GM12878 (cell line): ENCODE data around the gene CEP68. TPM values are rescaled to one million over a fixed set of nuclear protein-coding genes. Genes with fewer than 3 reads are reported as not detected.

Source experiments
- ASH2L ChIP-seq: fragments of 300-600, 200-600 bp; sonication (generic); IDR thresholded peaks from 2 replicates; pipeline ENCODE4 v1.6.1; 2017; ENCODE audit warnings: low read depth, mild to moderate bottlenecking, borderline replicate concordance
- BACH1 ChIP-seq: fragments of 450-650 bp; IDR thresholded peaks from 2 replicates; pipeline ENCODE4 v1.6.1; 2017; ENCODE audit warnings: mild to moderate bottlenecking, borderline replicate concordance
- BMI1 ChIP-seq: fragments of 450-650 bp; IDR thresholded peaks from 2 replicates; pipeline ENCODE4 v1.6.1; 2016; ENCODE audit warnings: mild to moderate bottlenecking, moderate library complexity, borderline replicate concordance
- CREB1 ChIP-seq: IDR thresholded peaks from 2 replicates; pipeline ENCODE4 v1.6.1; 2012; ENCODE audit warnings: low read depth, mild to moderate bottlenecking, inconsistent platforms
- CREM ChIP-seq: IDR thresholded peaks from 2 replicates; pipeline ENCODE4 v1.6.1; 2014; ENCODE audit warnings: antibody characterized with exemption, low read depth
- EP300 ChIP-seq, 2 experiments: fragments of 150-350 bp in 1 of 2; IDR thresholded peaks; 2 replicates each; pipeline ENCODE4 v1.6.1; 2011 to 2012; ENCODE audit warnings: low read depth in 2 of 2, low read length in 2 of 2, borderline replicate concordance in 1 of 2, improper control_type of control experiment in 1 of 2, inconsistent platforms in 1 of 2; ENCODE audit not compliant: control insufficient read depth in 1 of 2
- EZH2 ChIP-seq: IDR thresholded peaks from 2 replicates; pipeline ENCODE4 v1.6.1; 2012; ENCODE audit warnings: low read depth, mild to moderate bottlenecking, control low read depth, inconsistent platforms, low read length, borderline replicate concordance; ENCODE audit not compliant: control insufficient read depth
- GABPA ChIP-seq: IDR thresholded peaks from 2 replicates; pipeline ENCODE4 v1.6.1; 2014; ENCODE audit warnings: antibody characterized with exemption, low read depth, mild to moderate bottlenecking, inconsistent platforms
- HDAC6 ChIP-seq: fragments of 200-600 bp; sonication (generic); IDR thresholded peaks from one replicate; pipeline ENCODE4 v1.8.0; 2017; ENCODE audit warnings: antibody characterized with exemption; ENCODE audit not compliant: unreplicated experiment
- KAT2A ChIP-seq: conservative IDR thresholded peaks from 2 replicates; pipeline ENCODE4 v1.6.1; 2011; ENCODE audit warnings: low read depth, low read length; ENCODE audit not compliant: control insufficient read depth
- KDM1A ChIP-seq: fragments of 200-600 bp; sonication (generic); IDR thresholded peaks from 2 replicates; pipeline ENCODE4 v1.6.1; 2016; ENCODE audit warnings: borderline replicate concordance
- MEF2A ChIP-seq: IDR thresholded peaks from 2 replicates; pipeline ENCODE4 v1.6.1; 2011; ENCODE audit warnings: low read depth, mild to moderate bottlenecking, low read length, moderate library complexity; ENCODE audit not compliant: insufficient read depth
- MEF2B ChIP-seq: fragments of 450-650 bp; IDR thresholded peaks from 2 replicates; pipeline ENCODE4 v1.6.1; 2018; ENCODE audit warnings: mild to moderate bottlenecking, moderate library complexity; ENCODE audit not compliant: partially characterized antibody, poor library complexity, severe bottlenecking
- NFIC ChIP-seq: IDR thresholded peaks from 2 replicates; pipeline ENCODE4 v1.6.1; 2012; ENCODE audit warnings: low read depth, mild to moderate bottlenecking, inconsistent platforms, low read length, moderate library complexity
- NR2F1 ChIP-seq: fragments of 450-650 bp; conservative IDR thresholded peaks from 2 replicates; pipeline ENCODE4 v1.6.1; 2017; ENCODE audit warnings: mild to moderate bottlenecking
- PAX5 ChIP-seq: IDR thresholded peaks from 2 replicates; pipeline ENCODE4 v1.6.1; 2011; ENCODE audit warnings: low read depth, low read length, borderline replicate concordance
- SPI1 ChIP-seq: IDR thresholded peaks from 2 replicates; pipeline ENCODE4 v1.6.1; 2011; ENCODE audit warnings: low read depth, mild to moderate bottlenecking, low read length, moderate library complexity, borderline replicate concordance; ENCODE audit not compliant: insufficient read depth
- SRF ChIP-seq, 2 experiments: IDR thresholded peaks; 2 replicates each; pipeline ENCODE4 v1.6.1; 2011; ENCODE audit warnings: low read depth in 2 of 2, low read length in 2 of 2, mild to moderate bottlenecking in 1 of 2, moderate library complexity in 1 of 2
- ZBED1 ChIP-seq: IDR thresholded peaks from 2 replicates; pipeline ENCODE4 v1.6.1; 2016; ENCODE audit warnings: borderline replicate concordance
- ZBTB11 ChIP-seq: fragments of 450-650 bp; formaldehyde crosslinking; IDR thresholded peaks from 2 replicates; pipeline ENCODE4 v1.5.0; 2022; ENCODE audit warnings: mild to moderate bottlenecking, missing genetic modification characterization
- ZNF384 ChIP-seq: IDR thresholded peaks from 2 replicates; pipeline ENCODE4 v1.6.1; 2012; ENCODE audit warnings: low read depth, mild to moderate bottlenecking, low read length, improper control_type of control experiment, borderline replicate concordance
- polyA plus RNA-seq, 11 experiments: library from polyadenylated mRNA; depleted of rRNA in 4 of 11; unstranded in 6 of 11; stranded (reverse) in 5 of 11; fragments of >200 nt; fragmentation: Nextera tagmentation in 4 of 11; fragmentation: Illumina TruSeq in 1 of 11; extraction: Ambion mirVana in 4 of 11; extraction: Trizol in 1 of 11; gene quantifications; 1 replicate in 1 of 11; 2 replicates in 10 of 11; pipeline versions ENCODE4 v1.2.1 to v1.2.3, GENCODE V29; 2011 to 2016; ENCODE audit warnings: inconsistent platforms in 2 of 11, missing spikeins in 2 of 11, low read depth in 1 of 11
- total RNA-seq, 4 experiments: library from RNA; depleted of rRNA in 3 of 4; stranded (reverse); fragments of >200 nt in 3 of 4; fragmentation: Illumina TruSeq in 1 of 4; extraction: Trizol in 1 of 4; gene quantifications; 2 replicates each; pipeline versions ENCODE4 v1.2.1 to v1.2.3, GENCODE V29; 2013 to 2021
- TF ChIP-seq, protein P1 (sequence below): fragments of 150-350 bp; IDR thresholded peaks from 2 replicates; pipeline ENCODE4 v1.6.1; 2016; ENCODE audit warnings: low read depth, low read length

Gene CEP68
- total and polyA plus RNA-seq, 10 of the 15 experiments (the other 5 are each of a cell fraction or from before 2014, with no cell fraction given) = 1.1 to 11.1 (median 7.4) TPM

- TF ChIP-seq MEF2B (peak; percentile 70), ZBTB11 (CRISPR knock-in tag) (no peak), KDM1A (no peak), BMI1 (peak; percentile 29; the same call in 1 of the 2 replicates), KAT2A (no peak), EP300 (IDR thresholded peaks at IDR 0.05; ENCODE audit: borderline replicate concordance in 1 of 2, control insufficient read depth in 1 of 2, low read depth in 2 of 2, low read length in 2 of 2) (peak; percentile 93), GABPA (no peak), NR2F1 (0 out of 2 replicates have a peak, but pooled peaks have one; percentile 35), MEF2A (peak; percentile 86), NFIC (peak; percentile 88), SRF (IDR thresholded peaks at IDR 0.05; ENCODE audit: low read depth in 2 of 2, low read length in 2 of 2) (no peak), ASH2L (0 out of 2 replicates have a peak, but pooled peaks have one; percentile 35), ZBED1 (peak; percentile 72; the same call in 1 of the 2 replicates), BACH1 (peak; percentile 68; the same call in 1 of the 2 replicates), HDAC6 (no peak), CREB1 (peak; percentile 41; the same call in 1 of the 2 replicates), CREM (peak; percentile 73; the same call in 1 of the 2 replicates), SPI1 (peak; percentile 98), PAX5 (peak; percentile 83), ZNF384 (no peak), EZH2 (0 out of 2 replicates have a peak, but pooled peaks have one; percentile 55)
- TF ChIP-seq, protein P1, sequence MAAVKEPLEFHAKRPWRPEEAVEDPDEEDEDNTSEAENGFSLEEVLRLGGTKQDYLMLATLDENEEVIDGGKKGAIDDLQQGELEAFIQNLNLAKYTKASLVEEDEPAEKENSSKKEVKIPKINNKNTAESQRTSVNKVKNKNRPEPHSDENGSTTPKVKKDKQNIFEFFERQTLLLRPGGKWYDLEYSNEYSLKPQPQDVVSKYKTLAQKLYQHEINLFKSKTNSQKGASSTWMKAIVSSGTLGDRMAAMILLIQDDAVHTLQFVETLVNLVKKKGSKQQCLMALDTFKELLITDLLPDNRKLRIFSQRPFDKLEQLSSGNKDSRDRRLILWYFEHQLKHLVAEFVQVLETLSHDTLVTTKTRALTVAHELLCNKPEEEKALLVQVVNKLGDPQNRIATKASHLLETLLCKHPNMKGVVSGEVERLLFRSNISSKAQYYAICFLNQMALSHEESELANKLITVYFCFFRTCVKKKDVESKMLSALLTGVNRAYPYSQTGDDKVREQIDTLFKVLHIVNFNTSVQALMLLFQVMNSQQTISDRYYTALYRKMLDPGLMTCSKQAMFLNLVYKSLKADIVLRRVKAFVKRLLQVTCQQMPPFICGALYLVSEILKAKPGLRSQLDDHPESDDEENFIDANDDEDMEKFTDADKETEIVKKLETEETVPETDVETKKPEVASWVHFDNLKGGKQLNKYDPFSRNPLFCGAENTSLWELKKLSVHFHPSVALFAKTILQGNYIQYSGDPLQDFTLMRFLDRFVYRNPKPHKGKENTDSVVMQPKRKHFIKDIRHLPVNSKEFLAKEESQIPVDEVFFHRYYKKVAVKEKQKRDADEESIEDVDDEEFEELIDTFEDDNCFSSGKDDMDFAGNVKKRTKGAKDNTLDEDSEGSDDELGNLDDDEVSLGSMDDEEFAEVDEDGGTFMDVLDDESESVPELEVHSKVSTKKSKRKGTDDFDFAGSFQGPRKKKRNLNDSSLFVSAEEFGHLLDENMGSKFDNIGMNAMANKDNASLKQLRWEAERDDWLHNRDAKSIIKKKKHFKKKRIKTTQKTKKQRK = no peak
Observed at GRCh38 chr2:65053199-65053598, 3.0 kb upstream of the CEP68 start (continued).
